Peyer's patch (tissue), 4 donors: ENCODE results near the gene SPACA9.

Source experiments
- POLR2A ChIP-seq, 2 donors: fragments of 450-650 bp; IDR thresholded peaks; one replicate each; pipeline ENCODE4 v1.5.1; 2017; ENCODE audit warnings: antibody characterized with exemption in 2 of 2, mild to moderate bottlenecking in 2 of 2, moderate library complexity in 2 of 2
- TF ChIP-seq, protein P1 (sequence below), 6 experiments: fragments of 450-650 bp in 4 of 6; fragments of 200-600 bp in 2 of 6; sonication (generic) in 1 of 6; IDR thresholded peaks; one replicate each; pipeline ENCODE4 v1.5.1; 2017 to 2019; ENCODE audit warnings: antibody characterized with exemption in 6 of 6, mild to moderate bottlenecking in 3 of 6, moderate library complexity in 1 of 6

DNA sequence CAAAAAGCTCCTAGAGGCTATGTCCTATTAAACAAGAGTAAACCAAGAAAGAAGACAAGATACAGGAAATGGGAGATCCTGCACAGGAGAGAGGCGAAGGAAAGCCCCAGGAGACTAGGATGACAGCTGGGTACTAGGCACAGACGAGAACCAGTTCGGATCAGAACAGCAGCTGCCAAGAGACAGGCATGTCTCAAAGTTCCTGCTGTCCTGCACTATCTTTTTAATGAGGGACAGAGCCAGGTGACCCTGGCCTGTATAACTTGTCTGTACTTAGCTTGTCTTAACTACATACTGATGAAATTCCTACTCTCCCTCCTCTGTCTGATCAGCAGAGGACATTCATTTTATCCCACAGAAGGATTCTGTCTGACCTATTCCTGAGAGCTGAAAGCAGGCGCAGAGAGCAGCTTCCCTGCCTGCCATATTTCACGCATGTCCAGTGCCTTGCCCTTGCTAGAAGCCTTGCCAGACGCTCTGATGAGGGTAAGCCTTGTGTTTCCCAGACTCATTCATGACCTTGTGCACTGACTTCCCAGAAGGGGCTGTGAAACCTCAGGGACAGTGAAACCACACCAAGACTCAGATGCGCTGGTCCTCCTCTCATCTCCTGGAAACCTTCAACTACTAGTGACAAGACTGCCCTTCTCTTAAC, 41.0 kb downstream of the SPACA9 start:
- TF ChIP-seq, protein P1, sequence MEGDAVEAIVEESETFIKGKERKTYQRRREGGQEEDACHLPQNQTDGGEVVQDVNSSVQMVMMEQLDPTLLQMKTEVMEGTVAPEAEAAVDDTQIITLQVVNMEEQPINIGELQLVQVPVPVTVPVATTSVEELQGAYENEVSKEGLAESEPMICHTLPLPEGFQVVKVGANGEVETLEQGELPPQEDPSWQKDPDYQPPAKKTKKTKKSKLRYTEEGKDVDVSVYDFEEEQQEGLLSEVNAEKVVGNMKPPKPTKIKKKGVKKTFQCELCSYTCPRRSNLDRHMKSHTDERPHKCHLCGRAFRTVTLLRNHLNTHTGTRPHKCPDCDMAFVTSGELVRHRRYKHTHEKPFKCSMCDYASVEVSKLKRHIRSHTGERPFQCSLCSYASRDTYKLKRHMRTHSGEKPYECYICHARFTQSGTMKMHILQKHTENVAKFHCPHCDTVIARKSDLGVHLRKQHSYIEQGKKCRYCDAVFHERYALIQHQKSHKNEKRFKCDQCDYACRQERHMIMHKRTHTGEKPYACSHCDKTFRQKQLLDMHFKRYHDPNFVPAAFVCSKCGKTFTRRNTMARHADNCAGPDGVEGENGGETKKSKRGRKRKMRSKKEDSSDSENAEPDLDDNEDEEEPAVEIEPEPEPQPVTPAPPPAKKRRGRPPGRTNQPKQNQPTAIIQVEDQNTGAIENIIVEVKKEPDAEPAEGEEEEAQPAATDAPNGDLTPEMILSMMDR (IDR thresholded peaks at IDR 0.05): no peak
- TF ChIP-seq POLR2A (IDR thresholded peaks at IDR 0.05): no peak
